ENCODE results near the gene GPA33.

GRCh38 chr1:167086033-167086432 lies 4.1 kb downstream of the GPA33 start:
- TF ChIP-seq EZH2 (IDR thresholded peaks at IDR 0.05) = no peak
- TF ChIP-seq POLR2AphosphoS5 (IDR thresholded peaks at IDR 0.05; ENCODE audit: borderline replicate concordance, low read depth, low read length) = no peak
- no peak for TF ChIP-seq FOXP2 (optimal IDR thresholded peaks at IDR 0.05; ENCODE audit: control extremely low read depth, extremely low read length, insufficient read depth)
